Lower lobe of right lung (tissue), 2 donors: ENCODE measurements around the gene RMP24.

Source experiments
- ATAC-seq, 2 donors: fragments of 200-7000 bp; cut with Tn5 transposase; one replicate each; pipeline ENCODE4 v1.9.1; 2020 to 2022; ENCODE audit warnings: mild to moderate bottlenecking in 2 of 2, moderate library complexity in 2 of 2
- DNase-seq: peaks from one replicate; pipeline ENCODE4 v3.0.0-alpha.2; 2020
- H3K27ac ChIP-seq: fragments of 200-600 bp; one replicate; pipeline ENCODE4 v1.8.0; 2022
- H3K27me3 ChIP-seq: fragments of 200-600 bp; one replicate; pipeline ENCODE4 v1.8.0; 2022; ENCODE audit warnings: low read depth
- H3K36me3 ChIP-seq: fragments of 200-600 bp; one replicate; pipeline ENCODE4 v1.8.0; 2022; ENCODE audit warnings: mild to moderate bottlenecking
- H3K4me1 ChIP-seq: fragments of 200-600 bp; one replicate; pipeline ENCODE4 v1.8.0; 2022
- H3K4me3 ChIP-seq: fragments of 200-600 bp; one replicate; pipeline ENCODE4 v1.8.0; 2022; ENCODE audit warnings: mild to moderate bottlenecking
- H3K9me3 ChIP-seq: fragments of 200-600 bp; one replicate; pipeline ENCODE4 v1.8.0; 2022
- CTCF ChIP-seq: fragments of 200-600 bp; IDR thresholded peaks from one replicate; pipeline ENCODE4 v1.8.0; 2022; ENCODE audit warnings: antibody characterized with exemption, mild to moderate bottlenecking
- intact Hi-C: fragments of 100-400 bp; cut with DNase I; formaldehyde crosslinking; loops from one replicate; pipeline ENCODE4 v1.11.0; 2022
- donor health status: DM: no; HTN: yes; CAD: no; lungs with severe emphysema.

RMP24 gene

GRCh38 chr18:35974181-35974580 is 1.7 kb downstream of the RMP24 start:
- no peak for TF ChIP-seq CTCF
- H3K36me3 ChIP-seq: peaks cover 45% of the 10 kb centered on the region
- H3K9me3 ChIP-seq: no peaks in the 10 kb centered on the region
- no peak overlapping the region for H3K4me3 ChIP-seq
- no peak overlapping the region for H3K27ac ChIP-seq
- no peak for ATAC-seq
- peaks cover 23% of the 10 kb centered on the region for H3K4me1 ChIP-seq
- no peak for DNase-seq
- H3K27me3 ChIP-seq: no peaks in the 10 kb centered on the region
- intact Hi-C loops: no loop called here

GRCh38 chr18:35979112-35979511 is 6.6 kb downstream of the RMP24 start:
- Histone ChIP-seq H3K9me3 (no peaks in the 10 kb centered on the region), H3K27ac (no peak overlapping the region), H3K27me3 (no peaks in the 10 kb centered on the region), H3K4me1 (peaks cover 4% of the 10 kb centered on the region), H3K36me3 (peaks cover 75% of the 10 kb centered on the region), H3K4me3 (no peak overlapping the region)
- DNase-seq: no peak
- no peak for ATAC-seq
- TF ChIP-seq CTCF: no peak
- intact Hi-C loops: no loop called here

GRCh38 chr18:35982409-35983114 is 10.1 kb downstream of the RMP24 start:
- no peak overlapping the region for H3K27ac ChIP-seq
- TF ChIP-seq CTCF: no peak
- no peaks in the 10 kb centered on the region for H3K9me3 ChIP-seq
- DNase-seq: no peak
- ATAC-seq: no peak
- intact Hi-C loops: no loop called here
- H3K4me1 ChIP-seq: no peaks in the 10 kb centered on the region
- H3K36me3 ChIP-seq: peaks cover 46% of the 10 kb centered on the region
- no peaks in the 10 kb centered on the region for H3K27me3 ChIP-seq
- no peak overlapping the region for H3K4me3 ChIP-seq

GRCh38 chr18:35983147-35983546 is 10.7 kb downstream of the RMP24 start:
- H3K4me1 ChIP-seq: no peaks in the 10 kb centered on the region
- H3K4me3 ChIP-seq: no peak overlapping the region
- peaks cover 42% of the 10 kb centered on the region for H3K36me3 ChIP-seq
- no peak for TF ChIP-seq CTCF
- no peaks in the 10 kb centered on the region for H3K9me3 ChIP-seq
- ATAC-seq: no peak
- H3K27ac ChIP-seq: no peak overlapping the region
- no peak for DNase-seq
- intact Hi-C loops: no loop called here
- H3K27me3 ChIP-seq: no peaks in the 10 kb centered on the region

- no peak for ATAC-seq
- TF ChIP-seq CTCF: no peak
- Histone ChIP-seq H3K27ac (no peak overlapping the region), H3K4me1 (no peaks in the 10 kb centered on the region), H3K9me3 (no peaks in the 10 kb centered on the region), H3K27me3 (no peaks in the 10 kb centered on the region), H3K4me3 (no peak overlapping the region), H3K36me3 (peaks cover 42% of the 10 kb centered on the region)
- intact Hi-C loops: no loop called here
- DNase-seq: no peak
Observed at GRCh38 chr18:35983818-35984217, 11.3 kb downstream of the RMP24 start.
